HG02642 (cell line): Measurements from ENCODE around the gene PRKAR2B.
"Not testable (repeated sequence)": the region's sequence is repeated elsewhere in the genome, so short reads cannot be mapped to it uniquely, and the experiment has no call there.

Experiments
- ATAC-seq: cut with Tn5 transposase; IDR thresholded peaks from one replicate; pipeline ENCODE4 v1.9.1; 2021; ENCODE audit warnings: mild to moderate bottlenecking; ENCODE audit not compliant: unreplicated experiment, poor library complexity

Gene PRKAR2B

GRCh38 chr7:107025449-107026103 lies 18.9 kb upstream of the PRKAR2B start:
- ATAC-seq: no peak

GRCh38 chr7:107026166-107026565 lies 18.3 kb upstream of the PRKAR2B start:
- no peak for ATAC-seq

GRCh38 chr7:107027208-107027607 lies 17.3 kb upstream of the PRKAR2B start:
- ATAC-seq: no peak

GRCh38 chr7:107029061-107029763 lies 15.3 kb upstream of the PRKAR2B start:
- ATAC-seq: no peak

- no peak for ATAC-seq
These were observed 14.7 kb upstream of the PRKAR2B start for GRCh38 chr7:107029764-107030286.

GRCh38 chr7:107032050-107032449 lies 12.5 kb upstream of the PRKAR2B start:
- no peak for ATAC-seq

GRCh38 chr7:107032720-107033438 lies 11.6 kb upstream of the PRKAR2B start:
- ATAC-seq: no peak

- no peak for ATAC-seq
These were observed 10.0 kb upstream of the PRKAR2B start for GRCh38 chr7:107034553-107034952.

GRCh38 chr7:107035446-107035845 lies 9.1 kb upstream of the PRKAR2B start:
- ATAC-seq: no peak

GRCh38 chr7:107036535-107036934 lies 8.0 kb upstream of the PRKAR2B start:
- no peak for ATAC-seq

GRCh38 chr7:107037717-107038603 lies 6.5 kb upstream of the PRKAR2B start:
- no peak for ATAC-seq

- ATAC-seq: no peak
These were observed 5.2 kb upstream of the PRKAR2B start for GRCh38 chr7:107039199-107039900.

- ATAC-seq: no peak
These were observed 3.4 kb upstream of the PRKAR2B start for GRCh38 chr7:107041097-107041496.

GRCh38 chr7:107041764-107042163 lies 2.7 kb upstream of the PRKAR2B start:
- not testable (repeated sequence) for ATAC-seq

- not testable (repeated sequence) for ATAC-seq
These were observed 2.1 kb upstream of the PRKAR2B start for GRCh38 chr7:107042326-107042910.

- ATAC-seq: no peak
These were observed 1.0 kb upstream of the PRKAR2B start for GRCh38 chr7:107043491-107043890.

GRCh38 chr7:107043921-107044346 lies 571 bp upstream of the PRKAR2B start:
- ATAC-seq: no peak

- no peak for ATAC-seq
These were observed 873 bp downstream of the PRKAR2B start for GRCh38 chr7:107045195-107045960.
